Measurements from ENCODE around the gene DPP7.

DNA sequence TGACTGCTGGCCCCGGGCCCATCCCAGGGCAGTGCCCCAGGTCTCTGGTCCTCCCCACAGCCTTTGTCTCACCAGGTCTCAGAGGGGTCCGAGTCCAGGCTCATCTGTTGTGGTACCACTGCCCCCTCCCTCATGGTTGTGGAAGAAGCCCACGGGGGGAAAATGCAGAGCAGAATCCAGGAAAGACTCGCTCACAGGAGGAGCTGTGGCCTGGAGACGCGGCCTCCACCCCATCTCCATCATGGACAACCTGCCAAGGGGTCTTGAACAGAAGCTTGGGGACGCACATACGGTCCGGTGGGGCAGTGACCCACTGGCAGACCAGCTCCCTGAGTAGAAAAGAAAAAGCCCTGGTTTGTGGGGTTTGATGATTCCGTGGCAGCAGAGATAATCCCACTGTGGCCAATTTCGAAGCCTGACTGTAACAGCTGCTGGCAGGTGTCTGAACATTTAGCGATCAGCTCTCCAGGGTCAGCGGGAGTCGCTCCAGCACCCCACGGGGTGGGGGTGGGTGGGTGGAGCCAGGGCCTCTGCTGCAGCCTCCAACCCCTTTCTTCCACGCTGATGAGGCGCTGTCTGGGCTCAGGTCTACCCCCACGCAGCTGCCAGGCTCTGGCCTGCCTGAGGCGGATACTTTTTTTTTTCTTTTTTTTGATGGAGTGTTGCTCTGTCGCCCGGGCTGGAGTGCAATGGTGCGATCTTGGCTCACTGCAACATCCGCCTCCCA is 22.5 kb upstream of the DPP7 start:
- TF ChIP-seq, protein P1, sequence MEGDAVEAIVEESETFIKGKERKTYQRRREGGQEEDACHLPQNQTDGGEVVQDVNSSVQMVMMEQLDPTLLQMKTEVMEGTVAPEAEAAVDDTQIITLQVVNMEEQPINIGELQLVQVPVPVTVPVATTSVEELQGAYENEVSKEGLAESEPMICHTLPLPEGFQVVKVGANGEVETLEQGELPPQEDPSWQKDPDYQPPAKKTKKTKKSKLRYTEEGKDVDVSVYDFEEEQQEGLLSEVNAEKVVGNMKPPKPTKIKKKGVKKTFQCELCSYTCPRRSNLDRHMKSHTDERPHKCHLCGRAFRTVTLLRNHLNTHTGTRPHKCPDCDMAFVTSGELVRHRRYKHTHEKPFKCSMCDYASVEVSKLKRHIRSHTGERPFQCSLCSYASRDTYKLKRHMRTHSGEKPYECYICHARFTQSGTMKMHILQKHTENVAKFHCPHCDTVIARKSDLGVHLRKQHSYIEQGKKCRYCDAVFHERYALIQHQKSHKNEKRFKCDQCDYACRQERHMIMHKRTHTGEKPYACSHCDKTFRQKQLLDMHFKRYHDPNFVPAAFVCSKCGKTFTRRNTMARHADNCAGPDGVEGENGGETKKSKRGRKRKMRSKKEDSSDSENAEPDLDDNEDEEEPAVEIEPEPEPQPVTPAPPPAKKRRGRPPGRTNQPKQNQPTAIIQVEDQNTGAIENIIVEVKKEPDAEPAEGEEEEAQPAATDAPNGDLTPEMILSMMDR (IDR thresholded peaks at IDR 0.05): no peak
- no peak for TF ChIP-seq POLR2AphosphoS5 (IDR thresholded peaks at IDR 0.05)

Data from sigmoid colon (tissue), 4 donors.